Common myeloid progenitor, CD34-positive (primary cell): ENCODE results near the gene CTSD.

Source experiments
- CTCF ChIA-PET: fragments of 350-600 bp; sonication (Branson Sonifier 250); formaldehyde crosslinking; loops from one replicate; lab custom pipeline; 2021; ENCODE audit warnings: antibody characterized with exemption; lab: Charles Lee
- POLR2A ChIA-PET: fragments of 350-600 bp; sonication (Branson Sonifier 250); formaldehyde crosslinking; loops from one replicate; lab custom pipeline; 2021; ENCODE audit warnings: antibody characterized with exemption; lab: Charles Lee
- DNase-seq, 3 donors: peaks; one replicate each; pipeline versions ENCODE4 v3.0.0 to v3.0.0-alpha.2; 2013
- H3K27ac ChIP-seq, 2 experiments: 1 replicate in 1 of 2; 2 replicates in 1 of 2; pipeline ENCODE4 v1.7.0; 2013; ENCODE audit warnings: inconsistent platforms in 2 of 2, low read length in 2 of 2, mild to moderate bottlenecking in 2 of 2, low read depth in 1 of 2, moderate library complexity in 1 of 2; ENCODE audit not compliant: severe bottlenecking in 2 of 2, insufficient read depth in 1 of 2, poor library complexity in 1 of 2
- H3K27me3 ChIP-seq, 5 experiments: replicated peaks in 2 of 5; 1 replicate in 3 of 5; 2 replicates in 2 of 5; pipeline versions ENCODE4 v1.6.1 to v1.7.0; 2013; ENCODE audit warnings: low read length in 4 of 5, mild to moderate bottlenecking in 2 of 5, moderate library complexity in 2 of 5, inconsistent platforms in 1 of 5; ENCODE audit not compliant: insufficient read depth in 5 of 5, control insufficient read depth in 4 of 5
- H3K36me3 ChIP-seq, 4 experiments: 1 replicate in 2 of 4; 2 replicates in 2 of 4; pipeline versions ENCODE4 v1.6.1 to v1.7.0; 2013; ENCODE audit warnings: low read length in 3 of 4, control low read depth in 1 of 4, mild to moderate bottlenecking in 1 of 4; ENCODE audit not compliant: control insufficient read depth in 4 of 4, insufficient read depth in 4 of 4
- H3K4me1 ChIP-seq, 4 experiments: 1 replicate in 3 of 4; 2 replicates in 1 of 4; pipeline versions ENCODE4 v1.6.1 to v1.7.1; 2013; ENCODE audit warnings: low read length in 3 of 4, mild to moderate bottlenecking in 3 of 4, control low read depth in 1 of 4, inconsistent platforms in 1 of 4, moderate library complexity in 1 of 4; ENCODE audit not compliant: control insufficient read depth in 4 of 4, insufficient read depth in 4 of 4; ENCODE audit errors: control extremely low read depth in 1 of 4
- H3K4me3 ChIP-seq, 7 experiments: 1 replicate in 4 of 7; 2 replicates in 3 of 7; pipeline versions ENCODE4 v1.5.1 to v1.7.0; 2013; ENCODE audit warnings: mild to moderate bottlenecking in 7 of 7, low read length in 6 of 7, moderate library complexity in 6 of 7, inconsistent platforms in 2 of 7, low read depth in 2 of 7, control low read depth in 1 of 7; ENCODE audit not compliant: insufficient read depth in 4 of 7, control insufficient read depth in 1 of 7; ENCODE audit errors: extremely low read depth in 1 of 7
- H3K9me3 ChIP-seq, 5 experiments: 1 replicate in 4 of 5; 2 replicates in 1 of 5; pipeline versions ENCODE4 v1.6.1 to v1.7.1; 2013; ENCODE audit warnings: low read length in 4 of 5, mild to moderate bottlenecking in 2 of 5, inconsistent platforms in 1 of 5, low read depth in 1 of 5, moderate library complexity in 1 of 5; ENCODE audit not compliant: control insufficient read depth in 4 of 5, insufficient read depth in 2 of 5; ENCODE audit errors: control extremely low read depth in 1 of 5
- WGBS: methylation state at CpG from one replicate; pipeline ENCODE4 v1.1.5; 2013; ENCODE audit not compliant: insufficient coverage; 5-methylcytosine and 5-hydroxymethylcytosine counted together

CTSD gene

DNA sequence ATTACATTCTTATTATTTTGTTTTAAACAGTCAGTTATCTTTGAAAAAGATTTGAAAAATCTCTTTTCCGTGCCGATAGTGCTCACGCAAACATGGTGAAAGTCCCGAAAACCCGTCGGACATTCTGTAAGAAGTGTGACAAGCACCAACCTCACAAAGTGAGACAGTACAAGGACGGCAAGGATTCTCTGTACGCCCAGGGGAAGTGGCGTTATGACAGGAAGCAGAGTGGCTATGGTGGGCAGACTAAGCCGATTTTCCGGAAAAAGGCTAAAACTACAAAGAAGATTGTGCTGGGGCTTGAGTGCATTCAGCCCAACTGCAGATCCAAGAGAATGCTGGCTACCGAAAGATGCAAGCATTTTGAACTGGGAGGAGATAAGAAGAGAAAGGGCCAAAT lies 28.7 kb upstream of the CTSD start:
- ChIA-PET CTCF (interaction anchor here (0.6 to 1.2 kb wide), 3 partner anchors 9 to 507 kb away, joined by 3 read pairs; no protein-coding TSS in a partner anchor), POLR2A (no interaction called here)
- H3K4me3 ChIP-seq, result no peak overlapping the region
- H3K36me3 ChIP-seq, result no peaks in the 10 kb centered on the region
- H3K9me3 ChIP-seq, result peaks cover 0 to 7% (median 0%) of the 10 kb centered on the region in 5 experiments
- no peaks in the 10 kb centered on the region for H3K27me3 ChIP-seq
- H3K27ac ChIP-seq, result no peak overlapping the region
- H3K4me1 ChIP-seq, result peaks cover 0 to 5% (median 0%) of the 10 kb centered on the region in 4 experiments
- no peak for DNase-seq
- 62% methylated on average over 12 of the region's 12 CpGs for WGBS

DNA sequence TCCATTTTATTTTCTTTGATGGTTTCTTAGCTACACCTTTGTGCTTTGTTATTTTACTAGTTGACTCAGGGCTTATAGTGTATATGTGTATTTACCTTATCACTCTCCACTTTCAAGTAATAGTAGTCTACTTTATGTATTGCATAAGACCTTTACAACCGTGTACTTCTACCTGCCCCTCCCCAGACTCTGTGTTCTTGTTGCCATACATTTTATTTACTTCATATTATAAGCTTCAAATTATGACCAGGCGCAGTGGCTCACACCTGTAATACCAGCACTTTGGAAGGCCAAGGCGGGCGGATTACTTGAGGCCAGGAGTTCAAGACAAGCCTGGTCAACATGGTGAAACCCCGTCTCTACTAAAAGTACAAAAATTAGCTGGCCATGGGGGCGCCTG lies 28.2 kb upstream of the CTSD start:
- no peak overlapping the region for H3K27ac ChIP-seq
- H3K36me3 ChIP-seq, result no peaks in the 10 kb centered on the region
- DNase-seq, result no peak
- ChIA-PET POLR2A (no interaction called here), CTCF (interaction anchor here (0.8 to 3.1 kb wide), 4 partner anchors 10 to 98 kb away, joined by 3 to 8 read pairs (median 3); no protein-coding TSS in a partner anchor)
- 100% methylated on average over 3 of the region's 6 CpGs for WGBS
- H3K9me3 ChIP-seq, result peaks cover 0 to 7% (median 0%) of the 10 kb centered on the region in 5 experiments
- peaks cover 0 to 5% (median 0%) of the 10 kb centered on the region in 4 experiments for H3K4me1 ChIP-seq
- H3K4me3 ChIP-seq, result no peak overlapping the region
- H3K27me3 ChIP-seq, result no peaks in the 10 kb centered on the region

DNA sequence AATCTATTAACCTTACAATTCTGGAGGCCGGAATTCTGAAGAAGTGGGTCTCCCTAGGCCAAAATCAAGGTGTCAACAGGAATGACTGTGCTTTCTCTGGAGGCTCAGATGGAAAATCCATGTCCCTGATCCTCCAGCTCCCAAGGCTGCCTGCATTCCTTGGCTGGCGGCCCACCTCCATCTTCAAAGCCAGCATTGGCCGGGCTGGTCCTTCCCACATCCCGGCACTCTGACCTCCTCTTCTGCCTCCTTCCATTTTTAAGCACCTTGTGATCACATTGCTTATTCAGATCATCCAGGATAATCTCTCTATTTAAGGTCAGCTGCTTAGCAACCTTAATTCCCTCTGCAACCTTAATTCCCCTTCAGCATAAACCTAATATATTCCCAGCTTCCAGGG lies 22.7 kb upstream of the CTSD start:
- Histone ChIP-seq H3K4me3 (no peak overlapping the region), H3K36me3 (no peaks in the 10 kb centered on the region), H3K9me3 (no peaks in the 10 kb centered on the region), H3K27me3 (no peaks in the 10 kb centered on the region), H3K4me1 (peaks cover 0 to 33% (median 3%) of the 10 kb centered on the region in 4 experiments), H3K27ac (no peak overlapping the region)
- 96% methylated on average over 4 of the region's 4 CpGs for WGBS
- DNase-seq, result no peak
- POLR2A ChIA-PET, result no interaction called here
- CTCF ChIA-PET, result no interaction called here

DNA sequence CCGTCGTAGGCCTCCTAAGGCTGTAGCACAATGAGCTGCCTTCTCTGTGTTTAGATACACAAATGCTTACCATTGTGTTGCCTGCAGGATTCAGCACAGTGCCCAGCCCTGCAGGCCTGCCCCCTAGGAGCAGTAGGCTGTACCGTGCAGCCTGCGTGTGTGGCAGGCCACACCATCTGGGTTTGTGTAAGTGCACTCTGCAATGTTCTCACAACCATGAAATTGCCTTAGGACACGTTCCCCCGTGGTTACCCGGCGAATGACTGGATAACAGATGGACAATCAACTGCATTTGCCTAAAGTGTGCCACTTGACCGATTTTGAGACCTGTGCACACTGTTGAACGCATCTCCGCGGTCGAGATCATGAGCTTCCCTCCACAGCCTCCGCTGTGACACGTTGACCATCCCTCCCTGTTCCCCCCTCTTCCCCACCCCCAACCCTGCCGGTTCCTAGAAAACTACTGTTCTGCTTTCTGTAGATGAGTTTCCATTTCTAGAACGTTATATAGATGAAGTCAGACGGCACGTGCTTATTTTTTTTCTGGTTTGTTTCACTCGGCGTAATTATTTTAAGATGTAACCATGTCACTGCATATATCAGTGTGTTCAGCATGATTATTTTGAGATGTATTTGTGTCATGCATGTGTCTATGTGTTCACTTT lies 22.2 kb upstream of the CTSD start:
- no peak overlapping the region for H3K27ac ChIP-seq
- no peak for DNase-seq
- 85% methylated on average over 19 of the region's 21 CpGs for WGBS
- ChIA-PET POLR2A (no interaction called here), CTCF (interaction anchor here (0.7 kb wide), 1 partner anchor 85 kb away, joined by 3 read pairs; no protein-coding TSS in a partner anchor)
- peaks cover 0 to 38% (median 9%) of the 10 kb centered on the region in 4 experiments for H3K4me1 ChIP-seq
- no peaks in the 10 kb centered on the region for H3K36me3 ChIP-seq
- H3K27me3 ChIP-seq, result no peaks in the 10 kb centered on the region
- no peaks in the 10 kb centered on the region for H3K9me3 ChIP-seq
- no peak overlapping the region for H3K4me3 ChIP-seq

DNA sequence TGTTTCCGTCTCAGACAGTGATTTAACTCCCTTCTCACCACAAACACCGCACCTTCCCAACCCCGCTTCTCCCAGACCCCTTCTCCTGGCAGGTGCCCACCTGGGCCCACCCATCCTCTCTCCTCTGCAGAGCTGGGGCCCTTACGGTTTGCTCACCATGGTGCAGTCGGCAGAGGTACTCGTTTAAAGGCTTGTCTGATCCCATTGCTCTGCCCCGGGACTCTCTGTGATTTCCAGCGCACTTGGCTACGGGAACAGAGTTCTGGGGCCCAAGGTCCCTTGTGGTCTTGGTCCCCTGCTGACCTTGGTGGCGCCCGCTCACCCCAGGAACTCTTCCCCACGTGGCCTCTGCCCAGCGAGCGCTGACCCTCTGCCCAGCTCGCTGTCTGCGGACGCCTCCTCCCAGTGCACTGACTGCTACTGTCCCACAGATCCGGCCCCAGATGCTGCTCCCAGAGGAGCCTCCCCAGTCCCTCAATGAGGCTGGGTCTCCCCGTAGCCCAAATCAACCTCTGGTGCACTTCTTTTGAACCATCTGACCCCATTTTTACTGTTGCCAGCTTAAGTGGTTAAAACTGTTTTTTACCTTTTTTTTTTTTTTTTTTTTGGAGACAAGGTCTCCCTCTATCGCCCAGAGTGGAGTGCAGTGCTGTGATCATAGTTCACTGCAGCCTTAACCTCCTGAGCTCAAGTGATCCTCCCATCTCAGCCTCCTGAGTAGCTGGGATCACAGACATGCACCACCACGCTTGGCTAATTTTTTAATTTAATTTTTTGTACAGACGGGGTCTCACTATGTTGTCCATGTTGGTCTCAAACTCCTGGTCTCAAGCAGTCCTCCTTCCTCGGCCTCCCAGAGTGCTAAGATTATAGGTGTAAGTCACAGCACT lies 21.3 kb upstream of the CTSD start:
- ChIA-PET CTCF (interaction anchor here (0.7 to 2.5 kb wide), 2 partner anchors 84 to 91 kb away, joined by 3 to 7 read pairs; no protein-coding TSS in a partner anchor), POLR2A (interaction anchor here (0.6 to 1.3 kb wide), 2 partner anchors 13 to 68 kb away, joined by 3 to 4 read pairs; no protein-coding TSS in a partner anchor)
- Histone ChIP-seq H3K27me3 (no peaks in the 10 kb centered on the region), H3K4me3 (no peak overlapping the region), H3K36me3 (no peaks in the 10 kb centered on the region), H3K4me1 (peaks cover 0 to 47% (median 14%) of the 10 kb centered on the region in 4 experiments), H3K9me3 (no peaks in the 10 kb centered on the region), H3K27ac (no peak overlapping the region)
- 94% methylated on average over 22 of the region's 23 CpGs for WGBS
- no peak for DNase-seq

DNA sequence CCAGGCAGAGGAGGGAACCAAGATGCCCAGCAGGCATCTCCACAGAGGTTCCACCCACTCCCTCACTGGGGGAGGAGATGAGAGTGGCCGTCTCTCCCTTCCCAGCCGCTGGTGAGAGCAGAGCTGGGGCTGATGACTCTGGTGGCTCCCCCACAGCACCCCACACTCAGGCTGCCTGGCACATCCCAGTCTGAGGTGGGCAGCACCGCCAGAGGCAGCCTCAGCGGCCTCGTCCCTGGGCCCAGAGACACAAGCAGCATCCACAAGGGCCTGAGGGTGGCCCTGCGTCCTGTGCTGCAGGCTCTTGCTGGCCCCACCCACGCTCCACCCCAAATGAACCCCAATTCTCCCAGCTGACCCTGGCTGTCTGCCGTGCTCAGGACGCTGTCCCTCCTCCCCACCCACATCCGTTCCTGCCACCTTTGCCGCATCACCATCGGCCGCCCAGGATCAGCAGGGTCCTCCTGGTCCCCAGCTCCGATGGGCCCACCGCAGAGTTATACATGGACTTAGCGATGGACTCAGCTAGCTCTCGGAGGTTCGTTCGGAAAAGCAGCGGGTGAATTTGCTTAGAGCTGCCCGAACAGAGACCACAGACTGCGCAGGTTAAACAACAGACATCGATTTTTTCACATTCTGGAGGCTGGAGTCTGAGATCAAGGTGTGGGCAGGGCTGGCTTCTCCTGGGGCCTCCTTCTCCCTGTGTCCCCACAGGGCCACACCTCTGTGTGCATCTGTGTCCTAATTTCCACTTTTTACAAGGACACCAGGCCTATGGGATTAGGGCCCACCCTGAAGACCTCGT lies 20.2 kb upstream of the CTSD start:
- Histone ChIP-seq H3K27ac (no peak overlapping the region), H3K4me3 (no peak overlapping the region), H3K4me1 (peaks cover 0 to 58% (median 14%) of the 10 kb centered on the region in 4 experiments), H3K27me3 (no peaks in the 10 kb centered on the region), H3K36me3 (no peaks in the 10 kb centered on the region), H3K9me3 (no peaks in the 10 kb centered on the region)
- ChIA-PET CTCF (interaction anchor here (2.5 kb wide), 1 partner anchor 90 kb away, joined by 7 read pairs; no protein-coding TSS in a partner anchor), POLR2A (interaction anchor here (1.3 kb wide), 1 partner anchor 12 kb away, joined by 3 read pairs; no protein-coding TSS in a partner anchor)
- 96% methylated on average over 22 of the region's 24 CpGs for WGBS
- DNase-seq, result no peak
